Thoracic aorta (tissue), 2 donors: ENCODE measurements around the gene TSPAN11. TPM values are rescaled to one million over a fixed set of nuclear protein-coding genes. Genes with fewer than 3 reads are reported as not detected.

ENCODE experiments used
- ATAC-seq: fragments of 150-250 bp; one replicate; pipeline ENCODE4 v1.8.0; 2017; ENCODE audit warnings: low read depth; ENCODE audit not compliant: insufficient number of reproducible peaks, low FRiP score
- DNase-seq: peaks from one replicate; pipeline ENCODE4 v3.0.0-alpha.2; 2020; ENCODE audit warnings: low spot score
- H3K27ac ChIP-seq, 2 donors: fragments of 200-600 bp; sonication (generic); 1 replicate in 1 of 2; 2 replicates in 1 of 2; pipeline ENCODE4 v1.5.1; 2016; ENCODE audit warnings: mild to moderate bottlenecking in 2 of 2, moderate library complexity in 2 of 2
- H3K27me3 ChIP-seq: fragments of 200-600 bp; sonication (generic); replicated peaks from 2 replicates; pipeline ENCODE4 v1.6.0; 2016; ENCODE audit warnings: mild to moderate bottlenecking; ENCODE audit not compliant: insufficient read depth
- H3K36me3 ChIP-seq: fragments of 200-600 bp; sonication (generic); one replicate; pipeline ENCODE4 v1.5.1; 2016
- H3K4me1 ChIP-seq, 2 donors: fragments of 200-600 bp; sonication (generic); 1 replicate in 1 of 2; 2 replicates in 1 of 2; pipeline versions ENCODE4 v1.5.1 to v1.6.0; 2016; ENCODE audit warnings: low read depth in 2 of 2, mild to moderate bottlenecking in 1 of 2; ENCODE audit not compliant: control insufficient read depth in 1 of 2
- H3K4me3 ChIP-seq: fragments of 200-600 bp; sonication (generic); 2 replicates; pipeline ENCODE4 v1.5.1; 2016; ENCODE audit warnings: mild to moderate bottlenecking
- H3K9me3 ChIP-seq: fragments of 200-600 bp; sonication (generic); 2 replicates; pipeline ENCODE4 v1.5.1; 2016
- total RNA-seq, 2 donors: library from RNA; depleted of rRNA; stranded (reverse); fragments of >200 nt; gene quantifications; one replicate each; pipeline versions ENCODE4 v1.1.0 to v1.2.3, GENCODE V29; 2016
- TF ChIP-seq, protein P1 (sequence below): fragments of 200-600 bp; sonication (generic); IDR thresholded peaks from one replicate; pipeline ENCODE4 v1.5.1; 2019; ENCODE audit warnings: antibody characterized with exemption

The TSPAN11 gene
- total RNA-seq, 2 donors from 2014 or later, result 0.41 to 3.0 TPM

DNA sequence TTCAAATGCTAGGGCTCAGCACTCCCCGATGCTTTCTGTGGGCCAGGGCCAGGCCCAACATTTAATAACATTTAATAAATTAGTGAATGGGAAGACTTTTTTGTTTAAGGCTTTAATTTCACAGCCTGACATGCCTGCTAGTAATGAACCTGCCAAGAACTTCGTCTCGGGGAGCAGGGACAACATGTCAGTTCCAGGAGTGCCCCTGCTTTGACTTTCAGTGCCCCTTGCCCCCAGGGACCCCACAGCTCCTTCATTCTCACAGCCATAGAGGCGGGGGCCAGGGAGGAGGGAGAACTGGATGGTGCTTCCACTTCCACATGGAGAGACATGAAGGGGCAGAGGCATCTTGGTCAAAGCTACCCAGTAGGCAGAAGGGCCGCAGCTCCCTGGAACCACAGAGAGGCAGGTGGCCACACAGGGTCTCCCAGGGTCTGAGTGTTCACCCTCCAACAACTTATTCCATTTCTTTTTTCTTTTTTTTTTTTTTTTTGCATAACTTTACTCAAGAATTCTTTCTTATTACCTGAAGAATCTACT lies 81.2 kb downstream of the TSPAN11 start:
- Histone ChIP-seq H3K36me3 (no peaks in the 10 kb centered on the region), H3K4me3 (no peak overlapping the region), H3K4me1 (no peaks in the 10 kb centered on the region), H3K27ac (no peak overlapping the region), H3K9me3 (no peaks in the 10 kb centered on the region), H3K27me3 (no peaks in the 10 kb centered on the region)
- DNase-seq (no peak), ATAC-seq (no peak)
- TF ChIP-seq, protein P1, sequence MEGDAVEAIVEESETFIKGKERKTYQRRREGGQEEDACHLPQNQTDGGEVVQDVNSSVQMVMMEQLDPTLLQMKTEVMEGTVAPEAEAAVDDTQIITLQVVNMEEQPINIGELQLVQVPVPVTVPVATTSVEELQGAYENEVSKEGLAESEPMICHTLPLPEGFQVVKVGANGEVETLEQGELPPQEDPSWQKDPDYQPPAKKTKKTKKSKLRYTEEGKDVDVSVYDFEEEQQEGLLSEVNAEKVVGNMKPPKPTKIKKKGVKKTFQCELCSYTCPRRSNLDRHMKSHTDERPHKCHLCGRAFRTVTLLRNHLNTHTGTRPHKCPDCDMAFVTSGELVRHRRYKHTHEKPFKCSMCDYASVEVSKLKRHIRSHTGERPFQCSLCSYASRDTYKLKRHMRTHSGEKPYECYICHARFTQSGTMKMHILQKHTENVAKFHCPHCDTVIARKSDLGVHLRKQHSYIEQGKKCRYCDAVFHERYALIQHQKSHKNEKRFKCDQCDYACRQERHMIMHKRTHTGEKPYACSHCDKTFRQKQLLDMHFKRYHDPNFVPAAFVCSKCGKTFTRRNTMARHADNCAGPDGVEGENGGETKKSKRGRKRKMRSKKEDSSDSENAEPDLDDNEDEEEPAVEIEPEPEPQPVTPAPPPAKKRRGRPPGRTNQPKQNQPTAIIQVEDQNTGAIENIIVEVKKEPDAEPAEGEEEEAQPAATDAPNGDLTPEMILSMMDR, result no peak

DNA sequence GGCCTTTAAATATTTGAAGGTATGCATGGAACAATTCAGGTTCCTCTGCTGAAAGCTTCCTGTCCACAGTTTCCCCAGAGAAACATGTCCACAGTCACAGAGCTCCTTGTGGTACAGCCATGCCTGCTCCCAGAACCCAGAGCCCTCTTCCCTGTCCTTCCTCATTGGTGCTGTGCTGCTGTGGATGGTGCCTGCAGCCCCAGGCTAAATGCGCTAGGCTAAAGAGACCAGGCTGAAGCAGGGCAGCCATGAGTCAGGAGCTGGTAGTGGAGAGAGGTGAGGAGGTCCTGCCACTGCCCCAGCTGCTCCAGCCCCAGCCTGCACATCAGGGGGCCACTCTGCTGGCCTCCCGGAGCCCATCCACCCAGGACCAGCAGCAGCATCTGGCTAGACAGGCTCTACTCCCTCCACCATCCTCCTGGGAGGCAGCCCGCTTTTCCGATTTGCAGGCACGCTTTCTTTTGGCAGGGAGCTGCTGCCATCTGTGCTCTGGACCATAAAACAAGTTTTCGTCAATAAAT lies 81.8 kb downstream of the TSPAN11 start:
- no peak overlapping the region for H3K4me3 ChIP-seq
- DNase-seq (no peak), ATAC-seq (no peak)
- no peaks in the 10 kb centered on the region for H3K4me1 ChIP-seq
- no peak overlapping the region for H3K27ac ChIP-seq
- H3K27me3 ChIP-seq, result no peaks in the 10 kb centered on the region
- TF ChIP-seq, protein P1, result no peak
- H3K36me3 ChIP-seq, result no peaks in the 10 kb centered on the region
- no peaks in the 10 kb centered on the region for H3K9me3 ChIP-seq

DNA sequence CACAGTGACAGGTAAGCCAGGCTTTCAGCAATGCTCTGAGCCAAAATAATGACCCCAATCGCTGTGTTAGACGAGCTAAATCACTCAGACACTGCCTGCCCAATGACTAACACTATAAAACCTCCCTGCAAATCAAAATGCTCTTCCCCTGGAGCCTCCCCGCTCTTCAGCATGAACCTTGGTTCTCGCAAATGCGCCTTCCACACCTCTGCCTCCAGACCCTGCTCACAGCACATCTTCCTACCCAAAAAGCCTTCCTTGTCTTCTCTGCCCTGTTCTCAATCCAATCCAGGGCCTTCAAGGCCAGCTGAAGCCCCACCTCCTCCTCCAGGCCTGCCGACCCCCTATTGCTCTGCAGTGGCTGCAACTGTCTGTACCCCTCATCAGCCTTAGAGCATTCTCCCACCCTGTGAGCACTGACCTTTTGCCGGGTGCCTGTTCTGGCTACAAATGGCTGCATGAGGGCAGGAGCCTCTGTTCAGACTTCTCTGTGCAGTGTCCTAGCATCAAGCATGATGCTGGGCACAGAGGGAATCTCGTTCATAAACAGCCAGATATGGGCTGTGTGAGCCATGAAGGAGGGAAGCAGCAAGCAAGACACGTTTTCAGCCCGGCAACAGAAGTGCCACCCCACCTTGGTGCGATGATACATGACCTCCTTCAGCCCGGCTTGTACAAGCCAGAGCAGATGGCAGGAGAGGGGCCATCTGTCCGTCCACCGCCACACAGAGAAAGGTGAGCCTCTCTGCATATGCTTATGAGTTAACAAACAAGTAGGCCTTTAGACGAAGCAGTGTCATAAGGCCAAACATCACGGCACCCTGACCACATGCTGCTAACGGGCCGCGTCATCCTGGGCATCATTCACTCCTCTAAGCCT lies 82.7 kb downstream of the TSPAN11 start:
- no peak overlapping the region for H3K4me3 ChIP-seq

DNA sequence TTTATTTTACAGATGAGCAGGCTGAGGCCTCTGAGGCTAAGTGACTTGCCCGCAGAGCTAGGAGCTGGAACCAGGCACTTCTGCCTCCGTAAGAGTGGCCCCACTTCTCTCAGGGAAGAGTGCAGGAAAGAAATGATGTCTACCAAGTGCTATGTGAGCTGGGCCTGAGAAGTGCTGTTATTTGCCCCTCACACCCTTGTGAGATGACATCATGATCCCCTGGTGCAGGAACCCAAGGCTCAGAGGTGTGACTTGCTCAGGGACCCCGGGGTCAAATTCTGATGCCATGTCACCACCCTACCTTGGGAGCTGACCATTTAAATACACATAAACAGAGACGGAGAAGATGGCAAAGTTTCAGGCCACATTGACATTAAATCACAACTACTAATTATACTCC lies 83.4 kb downstream of the TSPAN11 start:
- TF ChIP-seq, protein P1, result no peak
- ATAC-seq, result no peak
- no peak overlapping the region for H3K27ac ChIP-seq
- no peaks in the 10 kb centered on the region for H3K36me3 ChIP-seq
- no peaks in the 10 kb centered on the region for H3K9me3 ChIP-seq
- H3K27me3 ChIP-seq, result no peaks in the 10 kb centered on the region
- H3K4me3 ChIP-seq, result no peak overlapping the region
- no peak for DNase-seq
- no peaks in the 10 kb centered on the region for H3K4me1 ChIP-seq

More for the DNA sequence above, 82.7 kb downstream of the TSPAN11 start:
- TF ChIP-seq, protein P1, result no peak
- ATAC-seq (no peak), DNase-seq (no peak)
- no peaks in the 10 kb centered on the region for H3K27me3 ChIP-seq
- no peak overlapping the region for H3K27ac ChIP-seq
- H3K4me1 ChIP-seq, result no peaks in the 10 kb centered on the region
- no peaks in the 10 kb centered on the region for H3K36me3 ChIP-seq
- H3K9me3 ChIP-seq, result no peaks in the 10 kb centered on the region

DNA sequence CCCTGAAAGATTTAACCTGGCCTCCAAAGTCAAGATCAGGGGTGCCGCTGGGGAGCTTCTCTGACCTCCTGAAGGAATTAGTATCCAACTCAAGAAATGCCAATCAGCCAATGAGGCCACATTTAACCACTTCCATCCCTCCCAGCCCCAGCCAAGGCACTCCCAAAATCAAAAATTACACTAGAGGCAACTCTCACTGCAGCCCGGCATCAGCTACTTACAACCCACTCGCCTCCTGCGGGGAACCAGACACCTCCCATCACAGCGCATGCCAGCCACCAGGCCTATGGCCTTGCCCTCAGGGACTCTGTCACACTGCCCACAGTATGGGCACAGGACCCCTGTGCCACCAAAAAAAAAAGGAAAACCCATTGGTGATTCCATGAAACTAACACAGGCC lies 84.8 kb downstream of the TSPAN11 start:
- TF ChIP-seq, protein P1, result no peak
- Histone ChIP-seq H3K36me3 (no peaks in the 10 kb centered on the region), H3K9me3 (no peaks in the 10 kb centered on the region), H3K4me3 (no peak overlapping the region), H3K27me3 (no peaks in the 10 kb centered on the region), H3K27ac (no peak overlapping the region), H3K4me1 (no peaks in the 10 kb centered on the region)
- ATAC-seq, result no peak
- DNase-seq, result no peak
